GM19324 (cell line): Measurements from ENCODE around the gene COL6A1.
"Not testable (repeated sequence)": the region's sequence is repeated elsewhere in the genome, so short reads cannot be mapped to it uniquely, and the experiment has no call there.

Experiments used
- ATAC-seq: cut with Tn5 transposase; IDR thresholded peaks from one replicate; pipeline ENCODE4 v1.9.1; 2021; ENCODE audit warnings: mild to moderate bottlenecking, moderate library complexity; ENCODE audit not compliant: unreplicated experiment, low FRiP score

The COL6A1 gene

DNA sequence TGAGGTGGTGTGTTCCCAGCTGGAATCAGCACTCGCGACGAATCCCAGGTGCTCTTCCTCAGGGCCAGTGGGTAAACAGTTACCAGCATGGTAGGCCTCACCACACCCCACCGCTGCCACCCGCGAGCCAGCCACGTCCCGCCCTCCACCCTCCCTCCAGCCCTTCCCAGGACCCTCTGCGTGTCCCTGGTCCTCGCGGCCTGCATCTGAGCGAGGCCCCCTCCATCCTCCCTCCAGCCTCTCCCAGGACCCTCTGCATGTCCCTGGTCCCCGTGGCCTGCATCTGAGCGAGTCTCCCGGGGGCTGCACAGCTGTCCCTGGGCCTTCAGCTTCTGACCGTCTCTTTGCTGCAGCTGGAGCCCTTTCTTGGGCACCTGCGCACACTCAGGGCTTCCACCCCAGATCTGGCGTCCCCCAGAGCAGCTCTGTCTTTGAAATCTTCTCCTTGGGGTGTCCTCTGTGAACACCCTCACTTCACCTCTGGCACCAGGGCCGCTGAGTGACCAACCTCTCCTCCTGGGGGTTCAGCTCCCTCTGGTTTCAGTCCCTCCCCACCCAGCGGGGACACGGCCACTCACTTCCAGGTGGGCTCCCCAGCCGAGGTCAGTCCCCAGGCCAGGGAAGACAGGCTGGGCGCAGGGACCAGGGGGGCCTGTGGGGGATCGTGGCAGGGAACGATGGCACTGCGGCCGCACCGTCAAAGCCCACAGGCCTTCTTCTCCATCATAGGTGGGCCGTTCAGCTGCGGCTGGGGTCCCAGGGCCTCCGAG is 58.5 kb downstream of the COL6A1 start:
- ATAC-seq, result no peak

DNA sequence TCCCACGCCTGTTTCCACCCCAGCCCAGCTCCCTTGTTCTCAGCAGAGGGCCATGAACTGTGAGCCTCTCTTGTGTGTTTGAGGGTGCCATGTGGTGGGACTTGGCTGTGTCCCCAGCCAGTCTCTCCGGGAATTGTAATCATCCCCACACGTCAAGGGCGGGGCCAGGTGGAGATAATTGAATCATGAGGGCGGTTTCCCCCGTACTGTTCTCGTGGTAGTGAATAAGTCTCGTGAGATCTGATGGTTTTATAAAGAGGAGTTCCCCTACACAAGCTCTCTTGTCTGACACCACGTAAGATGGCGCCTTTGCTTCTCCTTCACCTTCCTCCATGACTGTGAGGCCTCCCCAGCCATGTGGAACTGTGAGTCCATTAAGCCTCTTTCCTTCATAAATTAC is 59.1 kb downstream of the COL6A1 start:
- no peak for ATAC-seq

DNA sequence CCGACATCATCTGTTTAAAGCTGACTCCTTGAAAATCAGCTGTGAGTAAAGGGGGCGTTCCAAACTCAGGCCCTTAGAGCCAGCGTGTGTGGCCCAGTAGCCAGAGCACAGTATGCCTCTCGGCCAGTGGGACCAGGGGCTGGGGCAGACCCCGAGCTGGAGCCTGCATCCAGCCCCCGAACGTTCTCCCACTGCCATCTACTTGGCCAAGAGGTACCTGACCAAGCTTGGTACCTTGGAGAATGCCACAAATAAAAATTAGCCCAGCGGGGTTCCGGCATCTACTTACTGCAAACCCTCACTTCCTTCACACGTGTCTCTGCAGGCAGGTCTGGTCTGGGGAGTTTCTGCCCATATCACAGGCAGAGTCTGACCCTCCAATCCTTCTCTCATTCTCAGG is 59.6 kb downstream of the COL6A1 start:
- ATAC-seq, result no peak

DNA sequence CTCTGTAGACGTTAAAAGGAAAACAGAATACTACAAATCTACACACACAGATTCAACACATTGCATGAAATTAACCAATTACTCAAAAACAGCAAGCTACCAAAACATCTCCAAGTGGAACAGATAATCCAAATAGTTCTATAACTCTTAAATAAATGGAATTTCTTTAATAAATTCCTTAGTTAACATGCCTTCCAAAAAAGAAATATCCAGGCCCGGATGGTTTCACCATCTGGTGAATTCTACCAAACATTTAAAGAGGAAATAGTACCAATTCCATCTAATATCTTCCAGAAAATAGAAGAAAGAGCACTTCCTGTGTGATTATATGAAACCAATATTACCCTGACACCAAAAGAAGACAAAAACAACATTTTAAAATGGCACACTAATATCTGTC is 63.6 kb downstream of the COL6A1 start:
- no peak for ATAC-seq

GRCh38 chr21:46046471-46046870 is 64.9 kb downstream of the COL6A1 start:
- ATAC-seq, result no peak

DNA sequence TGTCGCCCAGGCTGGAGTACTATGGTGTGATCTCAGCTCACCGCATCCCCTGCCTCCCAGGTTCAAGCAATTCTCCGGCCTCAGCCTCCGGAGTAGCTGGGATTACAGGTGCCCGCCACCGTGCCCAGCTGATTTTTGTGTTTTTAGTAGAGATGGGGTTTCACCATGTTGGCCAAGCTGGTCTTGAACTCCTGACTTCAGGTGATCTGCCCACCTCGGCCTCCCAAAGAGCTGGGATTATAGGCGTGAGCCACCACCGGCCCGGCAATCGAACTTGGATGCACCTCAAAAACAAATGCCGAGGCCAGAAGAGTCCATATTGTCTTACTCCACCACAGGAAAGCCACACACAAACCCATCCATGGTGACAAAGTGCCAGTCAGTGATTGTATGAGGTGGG is 65.3 kb downstream of the COL6A1 start:
- ATAC-seq, result not testable (repeated sequence)

- ATAC-seq, result no peak
Observed at GRCh38 chr21:46048926-46049889, 67.6 kb downstream of the COL6A1 start.

DNA sequence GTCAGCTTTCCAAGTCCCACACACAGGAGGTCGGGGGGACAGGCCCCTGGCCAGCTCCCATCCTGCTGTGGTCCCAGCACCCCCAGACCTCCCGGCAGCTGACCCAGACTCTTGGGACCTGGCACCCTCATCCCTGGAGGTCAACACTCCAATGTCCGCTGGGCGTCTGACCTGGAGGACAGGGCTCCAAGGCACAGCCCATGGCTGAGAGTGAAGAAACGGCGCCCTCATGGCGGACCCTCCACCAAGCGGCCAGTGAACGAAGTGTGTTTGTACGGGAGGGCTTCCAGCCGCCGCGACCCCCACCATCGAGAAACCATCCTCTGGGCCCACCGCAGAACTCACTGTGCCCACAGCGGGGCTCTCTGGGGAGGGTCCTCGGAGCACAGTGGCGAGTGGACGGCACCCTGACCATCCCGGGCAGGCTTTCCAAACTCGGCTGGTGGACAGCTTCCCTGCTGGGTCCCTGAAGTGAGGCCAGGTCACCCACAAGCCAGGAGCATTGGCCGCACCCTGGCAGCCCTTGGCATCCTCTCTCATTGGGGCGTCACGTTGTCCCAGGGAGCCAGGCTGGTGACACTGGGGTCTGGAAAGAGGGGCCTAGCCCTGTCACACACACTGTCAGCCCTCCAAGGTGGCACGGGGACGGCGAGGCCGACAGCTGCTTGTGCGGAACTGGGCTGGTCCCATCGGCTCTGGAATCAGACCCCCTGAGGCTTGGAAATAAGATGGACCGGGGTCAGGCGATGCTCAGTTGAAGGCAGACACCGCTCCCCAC is 68.5 kb downstream of the COL6A1 start:
- ATAC-seq, result no peak

DNA sequence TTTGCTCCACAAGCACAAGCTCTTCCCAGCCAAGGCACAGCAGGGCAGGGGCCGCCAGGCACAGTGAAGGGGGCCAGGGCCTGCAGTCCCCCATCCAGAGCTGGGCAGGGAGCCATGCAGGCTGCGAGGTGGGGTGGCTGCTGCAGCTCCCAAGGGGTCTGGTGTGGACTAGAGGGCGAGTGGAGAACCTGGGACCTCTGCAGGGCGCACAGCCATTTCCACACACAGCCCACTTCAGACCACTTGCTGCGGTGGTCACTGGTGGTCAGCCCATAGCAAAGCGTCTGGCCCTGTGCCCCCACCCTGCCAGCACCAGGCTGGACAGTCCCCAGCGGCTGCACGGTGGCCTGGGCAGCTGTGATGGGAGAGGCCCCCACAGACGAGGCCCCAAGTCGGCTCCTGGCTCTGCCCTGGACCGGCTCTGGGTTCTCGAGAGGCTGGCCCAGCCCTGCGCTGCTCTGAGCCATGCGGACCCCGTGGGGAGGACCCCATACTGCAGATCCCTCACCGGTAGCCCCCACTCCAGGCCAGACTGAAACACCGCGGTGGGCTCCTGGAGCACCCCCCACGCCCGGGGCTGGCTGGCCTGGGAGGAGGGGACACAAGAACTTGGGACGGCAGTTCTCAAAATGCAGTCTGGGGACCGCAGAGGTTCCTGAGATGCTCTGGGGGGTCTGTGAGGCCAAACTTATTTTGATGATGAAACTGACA is 69.3 kb downstream of the COL6A1 start:
- no peak for ATAC-seq

- ATAC-seq, result no peak
Observed at GRCh38 chr21:46051379-46051770, 69.8 kb downstream of the COL6A1 start.

DNA sequence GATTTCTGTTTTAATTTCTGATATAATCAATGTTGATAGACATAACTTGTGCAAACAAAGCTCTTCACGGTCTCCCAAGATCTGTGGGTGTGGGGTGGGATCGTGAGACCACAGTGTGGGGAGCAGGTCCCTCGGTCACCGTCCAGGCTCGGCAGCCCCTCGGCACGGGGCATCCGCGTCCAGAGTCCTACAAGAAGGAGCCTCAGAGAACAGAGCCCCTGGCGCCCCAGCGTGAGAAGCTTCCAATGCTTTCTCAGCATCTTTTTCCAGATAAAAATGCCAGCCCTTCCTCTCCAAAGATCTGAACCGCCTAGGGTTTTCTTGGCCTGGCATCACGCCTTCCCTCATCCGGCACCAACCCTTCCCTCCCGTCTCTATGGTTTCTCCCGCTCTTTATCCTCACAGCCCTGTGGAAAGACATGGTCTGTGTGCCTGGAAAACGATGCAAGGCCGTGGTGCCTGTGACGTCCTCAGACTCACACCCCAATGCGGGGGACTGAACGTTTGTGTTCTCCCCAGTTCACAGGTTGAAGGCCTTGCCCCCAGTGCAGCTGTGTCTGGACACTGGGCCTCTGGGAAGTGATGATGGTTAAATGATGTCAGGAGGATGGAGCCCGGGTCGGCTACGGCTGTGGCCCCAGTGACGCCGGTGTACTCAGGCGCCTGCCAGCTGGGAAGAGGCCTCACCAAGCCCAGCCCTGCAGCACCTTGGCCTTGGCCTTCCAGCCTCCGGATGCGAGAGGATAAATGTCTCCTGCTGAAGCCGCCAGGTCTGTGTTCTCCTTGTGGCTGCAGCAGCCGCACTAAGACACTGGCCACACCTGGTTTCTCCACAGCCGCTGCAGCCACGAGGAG is 70.5 kb downstream of the COL6A1 start:
- no peak for ATAC-seq

DNA sequence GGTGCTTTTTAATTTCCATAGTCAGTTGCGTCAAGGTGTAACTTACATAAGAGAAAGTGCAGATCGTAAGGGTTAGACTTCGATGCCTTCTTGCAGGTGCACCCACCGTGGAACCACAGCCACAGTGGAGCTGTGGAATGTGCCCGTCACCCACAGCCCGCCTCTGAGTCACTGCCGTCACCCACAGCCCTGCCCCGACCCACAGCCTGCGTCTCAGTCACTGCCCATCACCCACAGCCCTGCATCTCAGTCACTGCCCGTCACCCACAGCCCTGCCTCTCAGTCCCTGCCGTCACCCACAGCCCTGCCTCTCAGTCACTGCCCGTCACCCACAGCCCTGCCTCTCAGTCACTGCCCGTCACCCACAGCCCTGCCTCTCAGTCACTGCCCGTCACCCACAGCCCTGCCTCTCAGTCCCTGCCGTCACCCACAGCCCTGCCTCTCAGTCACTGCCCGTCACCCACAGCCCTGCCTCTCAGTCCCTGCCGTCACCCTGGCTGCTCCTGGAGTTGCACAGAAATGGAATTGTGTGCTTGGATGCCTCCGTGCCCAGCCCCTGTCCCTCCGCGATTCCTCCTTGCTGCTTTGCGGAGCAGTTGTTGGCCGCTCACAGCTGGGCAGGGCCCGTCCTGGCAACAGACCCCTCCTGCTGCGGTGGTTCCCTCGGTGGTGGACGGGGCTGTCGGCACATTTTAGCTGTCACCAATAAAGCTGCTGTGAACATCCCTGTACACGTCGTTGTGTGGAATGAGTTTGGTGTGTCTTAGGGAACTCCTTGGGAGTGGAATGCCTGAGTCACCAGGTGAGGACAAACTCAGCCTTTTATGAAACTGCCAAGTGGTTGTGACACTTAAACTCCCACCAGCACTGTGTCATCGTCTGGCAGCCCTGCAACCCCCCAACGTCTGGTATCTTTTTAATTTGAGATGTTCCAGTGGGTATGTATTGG is 71.4 kb downstream of the COL6A1 start:
- ATAC-seq, result no peak

DNA sequence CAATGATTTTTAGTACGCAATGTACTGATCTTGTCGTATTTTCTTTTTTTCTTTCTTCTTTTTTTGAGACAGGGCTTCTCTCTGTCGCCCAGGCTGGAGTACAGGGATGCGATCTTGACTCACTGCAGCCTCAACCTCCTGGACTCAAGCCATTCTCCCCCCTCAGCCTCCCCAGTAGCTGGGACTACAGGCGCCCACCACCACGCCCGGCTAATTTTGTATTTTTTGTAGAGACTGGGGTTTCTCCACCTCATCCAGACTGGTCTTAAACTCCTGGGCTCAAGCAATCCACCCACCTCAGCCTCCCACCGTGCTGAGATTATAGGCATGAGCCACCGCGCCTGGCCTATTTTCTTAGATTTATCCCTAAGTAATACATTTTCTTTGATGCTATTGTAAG is 72.5 kb downstream of the COL6A1 start:
- no peak for ATAC-seq

DNA sequence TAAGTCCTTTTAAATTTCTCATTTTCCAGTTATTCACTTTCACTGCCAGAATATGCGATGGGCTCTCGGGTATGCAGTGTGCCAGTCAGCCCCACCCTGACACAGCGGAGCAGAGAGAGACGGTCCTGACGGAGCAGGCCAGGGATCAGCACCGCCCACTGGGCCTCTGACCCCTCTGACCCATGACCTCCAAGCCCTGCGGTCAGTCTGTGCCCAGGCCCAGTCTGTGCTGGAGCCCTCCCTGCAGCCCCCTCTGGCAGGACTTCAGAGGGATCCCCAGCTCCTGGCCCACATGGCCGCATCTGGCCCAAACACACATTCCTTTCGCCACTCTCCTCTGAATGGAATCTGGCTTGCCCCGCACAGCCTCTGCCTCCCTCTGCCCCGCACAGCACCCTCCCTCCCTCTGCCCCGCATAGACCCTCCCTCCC is 72.9 kb downstream of the COL6A1 start:
- no peak for ATAC-seq
